NCI-H2107 treated with DMSO at 0.1 percent for 48 hours (cell line): Measurements from ENCODE around the gene ATF3.

ENCODE experiments used
- DNase-seq: peaks from one replicate; lab custom pipeline; 2025; ENCODE audit not compliant: unreplicated experiment; lab: John Stamatoyannopoulos, UW

The ATF3 gene

GRCh38 chr1:212608392-212608958, at the start of gene ATF3:
TSS of gene ATF3 (plus strand) at chr1:212608761. CDS start at chr1:212615022, 6,261 bp downstream.
- DNase-seq = peak; percentile 99

DNA sequence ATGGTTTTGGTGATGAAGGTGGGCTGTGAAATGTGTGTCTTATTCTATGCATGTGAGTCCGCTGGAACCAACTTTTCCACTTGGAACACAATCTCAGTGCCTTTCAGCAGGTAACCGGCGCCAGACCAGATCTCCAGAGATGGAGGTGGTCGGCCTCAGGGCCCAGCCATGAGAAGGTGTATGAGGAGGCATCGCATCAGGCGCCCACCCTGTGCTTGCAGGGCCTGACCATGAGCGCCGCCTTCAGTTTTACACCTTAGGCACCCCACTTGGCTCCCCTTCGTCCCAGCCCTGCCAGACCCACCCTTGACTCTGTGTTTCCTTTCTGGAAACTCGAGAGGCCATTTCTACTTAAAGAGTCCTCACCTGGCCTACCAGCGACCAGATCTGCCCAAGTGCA, 48.6 kb upstream of the ATF3 start:
- DNase-seq = no peak

GRCh38 chr1:212560933-212561460, 47.6 kb upstream of the ATF3 start:
- DNase-seq = no peak

GRCh38 chr1:212561501-212561931, 47.0 kb upstream of the ATF3 start:
- DNase-seq = no peak

GRCh38 chr1:212562771-212563170, 45.8 kb upstream of the ATF3 start:
- DNase-seq = no peak

- DNase-seq = no peak
Measured at GRCh38 chr1:212565079-212565478, 43.5 kb upstream of the ATF3 start.

DNA sequence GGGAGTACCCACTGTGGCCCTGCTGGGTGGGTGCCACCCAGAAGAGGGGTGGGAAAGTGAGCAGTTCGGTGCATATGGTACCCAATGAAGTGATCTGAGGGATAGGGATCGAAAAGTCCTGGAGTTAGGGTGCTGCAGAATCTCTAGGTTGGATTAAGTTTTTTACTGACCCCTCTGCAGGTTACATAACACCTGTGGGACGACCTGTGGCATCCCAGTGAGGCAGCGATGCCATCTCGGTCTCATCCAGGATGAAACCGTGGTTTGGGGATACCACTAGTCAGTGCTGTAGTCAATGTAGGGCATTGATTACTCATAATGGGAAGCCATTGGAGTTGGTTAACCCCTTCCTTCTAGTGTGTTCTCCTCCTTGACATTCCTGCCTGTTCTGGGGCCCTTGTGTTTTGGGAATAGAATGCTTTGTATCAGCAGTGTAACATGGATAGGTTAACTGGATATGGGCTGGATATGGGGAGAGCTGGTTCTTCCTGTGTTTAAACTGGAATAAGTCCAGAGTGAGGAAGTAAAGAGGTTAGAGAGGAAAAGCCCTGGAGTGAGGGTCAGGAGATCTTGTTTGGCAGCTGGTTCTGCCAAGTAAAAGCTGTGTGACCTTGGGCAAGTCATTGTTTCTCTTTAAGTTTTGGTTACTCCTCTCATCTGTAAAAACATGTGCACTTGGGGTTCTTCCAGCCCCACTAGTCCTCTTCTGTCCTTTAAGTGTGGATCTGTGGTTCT, 42.8 kb upstream of the ATF3 start:
- DNase-seq = no peak

- peak; percentile 85 for DNase-seq
Measured at GRCh38 chr1:212566522-212567479, 41.8 kb upstream of the ATF3 start.

DNA sequence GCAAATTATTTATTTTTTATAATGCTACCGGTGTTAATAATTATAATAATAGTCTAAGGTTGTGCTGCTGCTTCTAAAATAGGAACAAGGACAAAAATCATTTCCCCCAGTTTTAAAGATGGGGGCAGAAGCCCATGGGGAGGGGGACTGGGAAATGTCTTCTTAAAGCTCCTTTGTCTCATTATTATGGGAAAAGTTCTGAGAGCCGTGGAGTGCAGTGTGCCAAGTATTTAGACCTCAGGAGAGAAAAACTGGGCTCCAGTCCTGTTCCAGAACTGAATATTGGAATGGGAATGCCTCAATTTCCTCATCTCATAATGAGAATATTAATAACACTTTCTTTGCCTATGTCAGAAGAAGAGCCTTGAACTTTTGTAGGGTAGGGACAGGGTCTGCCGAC, 40.9 kb upstream of the ATF3 start:
- no peak for DNase-seq

GRCh38 chr1:212568978-212569537, 39.5 kb upstream of the ATF3 start:
- DNase-seq = no peak

DNA sequence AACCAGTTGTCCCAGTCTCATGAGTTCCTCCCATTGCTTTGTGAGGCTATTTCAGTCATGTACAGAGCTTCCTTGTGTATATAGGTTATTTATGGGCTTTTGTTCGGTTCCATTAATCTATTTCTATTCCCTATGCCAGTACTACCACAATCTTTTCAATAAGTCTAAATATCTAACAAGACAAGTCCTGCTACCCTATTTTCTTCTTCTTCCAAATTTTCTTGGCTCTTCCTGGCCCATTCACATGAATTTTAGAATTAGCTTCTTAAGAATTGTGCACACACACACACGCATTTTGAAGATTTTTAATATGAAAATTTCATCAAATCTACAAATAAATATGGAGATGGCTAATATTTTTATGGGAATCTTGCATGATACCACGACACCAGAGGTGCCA, 33.8 kb upstream of the ATF3 start:
- no peak for DNase-seq

- no peak for DNase-seq
Measured at GRCh38 chr1:212575333-212575732, 33.2 kb upstream of the ATF3 start.

GRCh38 chr1:212578041-212578440, 30.5 kb upstream of the ATF3 start:
- no peak for DNase-seq

DNA sequence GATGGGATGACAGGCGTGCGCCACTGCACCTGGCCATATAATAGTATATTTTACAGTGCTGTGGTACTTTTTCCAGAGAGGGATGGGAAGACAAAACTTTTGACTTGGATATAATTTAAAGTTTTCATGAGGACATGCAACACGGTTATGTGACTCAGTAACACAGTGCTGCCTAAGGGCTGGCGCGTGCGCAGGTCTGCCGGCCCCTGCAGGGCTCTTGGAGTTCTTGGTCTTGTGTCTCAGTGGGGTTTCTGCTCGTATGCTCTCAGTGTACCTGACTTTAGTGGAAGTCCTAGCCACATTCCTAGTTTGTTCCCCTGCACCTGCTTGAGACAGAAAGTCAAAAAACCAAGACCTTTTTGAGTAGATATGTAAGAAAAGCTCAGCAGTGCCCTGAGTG, 27.5 kb upstream of the ATF3 start:
- no peak for DNase-seq

DNA sequence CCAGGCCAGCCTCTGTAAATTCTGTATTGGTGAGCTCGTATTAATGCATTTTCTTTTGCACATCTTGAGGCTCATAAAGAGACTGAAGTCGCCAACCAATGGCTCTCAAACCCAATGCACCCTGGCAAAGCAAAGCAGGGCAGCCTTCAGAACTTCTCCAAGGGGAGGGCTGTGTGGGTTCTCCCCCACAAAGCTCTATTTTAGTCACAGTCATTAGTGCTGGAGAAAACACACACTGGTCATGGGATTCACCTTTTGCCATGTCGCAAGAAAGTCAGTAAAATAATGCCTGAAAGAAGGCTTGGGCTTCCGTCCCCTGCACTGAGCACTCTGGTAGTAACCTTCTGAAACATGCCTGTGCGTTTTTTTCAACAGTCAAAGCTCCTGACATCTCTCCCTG, 26.3 kb upstream of the ATF3 start:
- no peak for DNase-seq

GRCh38 chr1:212582808-212583615, 25.5 kb upstream of the ATF3 start:
- no peak for DNase-seq

DNA sequence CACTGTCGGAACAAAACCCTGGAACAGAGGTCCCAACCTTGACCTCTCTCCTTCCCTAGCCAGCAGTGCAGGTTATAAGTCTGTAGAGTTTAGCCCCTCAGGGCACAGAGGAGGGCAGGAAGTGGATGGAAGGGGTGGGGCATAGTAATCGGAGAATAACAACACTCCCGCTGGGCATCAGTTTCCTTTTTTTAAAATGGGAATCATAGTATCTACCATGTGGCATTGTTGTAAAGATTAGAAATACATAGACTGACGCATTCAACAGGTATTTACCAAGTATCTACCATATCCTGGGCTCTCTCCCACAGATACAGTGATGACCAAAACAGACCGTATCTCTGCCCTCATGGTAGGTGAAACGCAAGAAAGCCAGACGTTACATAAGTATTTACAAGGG, 24.9 kb upstream of the ATF3 start:
- DNase-seq = no peak

DNA sequence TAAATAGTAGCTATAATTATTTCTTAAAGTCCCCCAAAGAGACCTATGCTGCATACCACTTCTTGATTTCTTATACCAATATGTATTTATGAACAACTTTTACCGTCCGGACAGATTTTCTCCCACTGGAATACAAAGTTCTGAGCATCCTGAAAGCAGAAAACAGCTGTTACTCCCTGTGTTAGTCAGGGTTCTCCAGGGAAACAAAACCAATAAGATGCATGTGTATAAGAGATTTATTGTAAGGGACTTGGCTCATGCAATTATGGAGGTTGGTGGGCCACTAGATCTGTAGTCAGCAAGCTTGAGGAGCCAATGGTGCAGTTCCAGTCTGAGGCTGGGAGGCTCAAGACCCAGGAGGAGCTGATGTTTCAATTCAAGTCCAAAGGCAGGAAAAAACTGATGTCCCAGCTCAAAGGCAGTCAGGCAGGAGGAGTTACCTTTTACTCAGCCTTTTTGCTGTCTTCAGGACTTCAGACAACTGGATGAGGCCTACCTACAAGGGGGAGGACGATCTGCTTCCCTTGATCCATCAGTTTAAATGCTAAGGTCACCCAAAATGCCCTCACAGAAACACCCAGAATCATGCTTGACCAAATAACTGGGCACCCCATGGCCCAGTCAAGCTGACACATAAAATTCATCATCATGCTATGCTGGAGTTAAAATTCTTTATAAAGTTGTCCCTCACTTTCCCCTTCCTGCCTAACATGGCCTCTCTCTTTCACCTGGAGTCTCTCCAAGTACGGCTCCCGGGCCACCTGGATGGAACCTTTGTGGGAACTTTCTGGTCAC, 24.3 kb upstream of the ATF3 start:
- no peak for DNase-seq

DNA sequence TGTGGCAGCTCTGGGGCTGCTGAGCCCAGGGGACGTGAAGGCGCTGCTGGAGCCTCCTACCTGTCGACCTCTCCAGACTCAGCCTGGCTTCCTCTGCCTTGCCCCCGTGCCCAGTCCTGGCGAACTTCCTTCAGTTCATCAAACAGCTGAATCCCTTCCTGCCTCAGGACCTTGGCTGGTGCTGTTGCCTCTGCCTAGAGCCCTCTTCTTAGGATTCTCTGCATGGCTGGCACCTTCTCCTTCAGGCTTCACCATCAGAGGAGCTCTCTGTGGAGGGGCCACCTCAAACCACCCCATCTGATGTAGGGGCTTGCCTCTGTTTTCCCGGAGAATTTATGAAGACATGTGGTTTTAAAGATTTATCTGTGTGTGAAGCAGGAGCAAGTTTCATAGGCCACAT, 23.4 kb upstream of the ATF3 start:
- DNase-seq = no peak
